Inflammatory macrophage treated with lipopolysaccharide for 4 hours (primary cell): Measurements from ENCODE around the gene IL26.
"Not testable (repeated sequence)": the region's sequence is repeated elsewhere in the genome, so short reads cannot be mapped to it uniquely, and the experiment has no call there.

ENCODE experiments used
- DNase-seq: peaks from one replicate; pipeline ENCODE4 v3.0.0-alpha.2; 2020

IL26 gene

GRCh38 chr12:68239309-68239982 lies 13.8 kb upstream of the IL26 start:
- DNase-seq = no peak

DNA sequence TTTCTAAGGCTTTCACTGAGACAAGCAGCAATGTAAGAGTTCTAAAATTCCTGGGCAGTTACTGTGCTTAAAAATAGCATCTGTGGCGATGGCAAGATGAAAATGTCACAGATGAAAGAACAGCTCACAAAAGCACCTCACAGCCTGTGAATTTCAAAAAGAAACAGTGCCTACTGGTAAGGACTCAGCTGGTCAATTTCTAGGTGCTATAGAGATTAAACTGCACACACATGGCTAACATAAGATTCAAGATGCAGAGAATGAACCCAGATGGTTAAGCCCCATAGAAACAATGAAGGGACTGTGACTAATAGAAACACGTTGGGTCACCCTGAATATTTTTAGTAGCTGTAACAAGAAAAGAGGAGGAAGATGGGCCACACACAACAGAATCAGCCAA lies 12.0 kb upstream of the IL26 start:
- DNase-seq = no peak

GRCh38 chr12:68237078-68237477 lies 11.5 kb upstream of the IL26 start:
- DNase-seq = peak; percentile 40

- DNase-seq = peak; percentile 51
These were observed 10.9 kb upstream of the IL26 start for GRCh38 chr12:68236421-68237059.

GRCh38 chr12:68235576-68235975 lies 10.0 kb upstream of the IL26 start:
- DNase-seq = peak; percentile 11

GRCh38 chr12:68234140-68234539 lies 8.5 kb upstream of the IL26 start:
- no peak for DNase-seq

DNA sequence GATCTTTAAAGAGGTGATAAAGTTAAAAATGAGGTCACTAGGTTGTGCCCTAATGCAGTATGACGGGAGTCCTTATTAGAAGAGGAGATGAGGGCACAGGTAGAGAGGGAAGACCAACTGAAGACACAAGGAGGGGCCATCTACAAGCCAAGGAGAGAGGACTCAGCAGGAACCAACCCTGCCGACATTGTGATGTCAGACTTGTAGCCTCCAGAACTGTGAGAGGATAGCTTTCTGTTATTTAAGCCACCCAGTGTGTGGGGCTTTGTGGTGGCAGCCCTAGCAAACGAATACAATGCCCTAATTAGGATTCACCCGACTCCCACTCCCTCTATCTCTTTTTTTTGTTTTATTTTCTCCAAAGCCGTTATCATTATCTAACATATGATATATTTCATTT lies 7.9 kb upstream of the IL26 start:
- no peak for DNase-seq

DNA sequence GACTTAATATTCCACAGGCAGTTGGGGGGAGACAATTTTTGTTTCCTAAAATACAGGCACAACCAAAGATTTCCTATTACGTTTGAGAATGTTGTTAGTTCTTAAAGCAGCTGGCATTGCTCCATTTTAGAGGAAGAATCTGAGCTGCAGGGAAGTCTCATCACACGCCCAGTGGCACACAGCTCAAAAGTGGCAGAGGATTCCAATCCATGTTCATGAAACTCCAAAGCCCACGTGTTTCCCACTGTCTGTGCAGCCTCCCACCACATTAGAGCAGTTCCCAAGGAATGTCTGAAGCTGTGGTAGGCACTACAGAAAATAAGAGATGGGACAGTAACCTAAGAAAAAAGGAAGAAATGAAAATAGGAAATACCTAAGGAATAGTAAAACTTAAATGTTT lies 6.1 kb upstream of the IL26 start:
- DNase-seq = no peak

GRCh38 chr12:68231229-68231628 lies 5.6 kb upstream of the IL26 start:
- DNase-seq = no peak

GRCh38 chr12:68229956-68230355 lies 4.3 kb upstream of the IL26 start:
- no peak for DNase-seq

DNA sequence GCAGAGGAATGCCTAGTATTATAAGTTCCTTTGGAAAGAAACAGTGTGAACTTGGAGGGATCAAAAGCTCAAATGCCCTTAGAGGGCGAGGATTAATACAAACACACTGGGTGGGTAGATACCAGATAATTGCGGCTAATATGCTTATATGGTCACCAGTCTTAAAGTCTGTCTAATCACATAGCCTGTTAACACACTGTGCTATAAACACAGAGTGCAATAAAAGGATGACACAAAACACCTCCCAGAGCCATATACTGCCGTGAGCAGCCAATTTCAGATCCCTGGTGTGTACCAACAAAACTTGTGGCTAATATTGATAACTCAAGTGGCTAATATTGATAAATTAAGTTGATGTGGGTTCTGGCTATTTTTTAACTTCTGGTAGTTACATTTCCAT lies 1.7 kb upstream of the IL26 start:
- no peak for DNase-seq

DNA sequence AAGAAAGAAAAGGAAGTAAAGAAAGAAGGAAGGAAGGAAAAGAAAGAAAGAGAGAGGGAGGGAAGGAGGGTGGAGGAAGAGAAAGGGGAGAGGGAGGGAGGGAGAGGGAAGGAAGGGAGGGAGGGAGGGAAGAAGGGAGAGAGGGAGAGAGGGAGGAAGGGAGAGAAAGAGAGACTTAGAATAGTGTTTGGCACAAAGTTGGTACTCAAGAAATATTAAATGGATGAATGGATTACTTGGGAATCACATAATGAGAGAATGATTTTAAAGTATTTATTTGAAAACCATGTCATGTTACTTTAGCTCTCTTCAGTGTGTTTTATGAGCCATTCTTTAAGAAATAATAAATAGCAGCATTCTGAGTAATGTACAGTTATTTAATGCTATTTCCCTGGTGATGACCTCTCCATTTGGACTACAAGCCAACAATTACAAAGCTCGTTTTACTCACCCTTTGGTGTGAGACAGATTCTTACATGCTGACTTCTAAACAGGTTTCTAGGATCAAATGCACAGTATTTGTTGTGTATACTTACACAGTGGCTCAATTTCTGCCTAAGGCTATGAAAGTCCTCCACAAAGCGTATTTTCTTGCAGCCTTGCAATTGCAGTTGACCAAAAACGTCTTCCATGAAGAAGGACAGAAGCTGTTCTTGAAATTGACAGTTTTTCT lies 861 bp downstream of the IL26 start:
- no peak for DNase-seq

- DNase-seq = peak; percentile 70
These were observed 2.4 kb downstream of the IL26 start for GRCh38 chr12:68223067-68223747.

DNA sequence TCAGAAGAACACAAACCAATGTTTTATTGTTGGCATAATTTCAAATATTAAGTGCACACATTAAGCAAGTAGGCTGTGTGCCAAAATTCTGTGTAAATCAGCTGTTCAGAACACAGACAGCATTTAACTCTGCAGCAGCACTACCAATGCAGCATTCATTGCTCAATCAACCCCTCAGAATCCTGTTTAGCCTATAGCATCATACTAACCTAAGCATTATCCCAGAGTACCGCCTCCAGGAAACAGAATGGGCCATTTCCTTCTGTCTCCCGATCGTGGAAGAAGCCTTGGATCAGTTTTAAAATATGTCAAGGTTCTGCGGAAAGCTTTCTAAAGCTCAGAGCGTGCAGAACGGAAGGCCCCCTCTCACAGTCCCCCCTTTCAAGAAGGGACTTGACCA lies 3.3 kb downstream of the IL26 start:
- no peak for DNase-seq

GRCh38 chr12:68221497-68221896 lies 4.1 kb downstream of the IL26 start:
- no peak for DNase-seq

DNA sequence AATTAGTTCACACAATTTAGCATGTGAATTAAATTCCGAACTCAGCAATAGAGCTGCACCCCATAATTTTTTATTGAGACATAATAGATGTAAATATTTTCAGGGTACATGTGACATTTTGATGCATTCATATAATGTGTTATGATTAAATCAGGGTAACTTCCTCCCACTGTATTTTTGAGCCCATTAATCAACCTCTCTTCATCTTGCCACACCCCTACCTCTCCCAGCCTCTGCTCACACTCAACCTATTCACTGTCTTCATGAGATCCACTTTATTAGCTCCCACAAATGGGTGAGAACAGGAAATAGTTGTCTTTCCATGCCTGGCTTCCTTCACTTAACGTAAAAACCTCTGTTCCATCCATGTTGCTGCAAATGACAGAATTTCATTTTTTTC lies 14.7 kb downstream of the IL26 start:
- DNase-seq = no peak

DNA sequence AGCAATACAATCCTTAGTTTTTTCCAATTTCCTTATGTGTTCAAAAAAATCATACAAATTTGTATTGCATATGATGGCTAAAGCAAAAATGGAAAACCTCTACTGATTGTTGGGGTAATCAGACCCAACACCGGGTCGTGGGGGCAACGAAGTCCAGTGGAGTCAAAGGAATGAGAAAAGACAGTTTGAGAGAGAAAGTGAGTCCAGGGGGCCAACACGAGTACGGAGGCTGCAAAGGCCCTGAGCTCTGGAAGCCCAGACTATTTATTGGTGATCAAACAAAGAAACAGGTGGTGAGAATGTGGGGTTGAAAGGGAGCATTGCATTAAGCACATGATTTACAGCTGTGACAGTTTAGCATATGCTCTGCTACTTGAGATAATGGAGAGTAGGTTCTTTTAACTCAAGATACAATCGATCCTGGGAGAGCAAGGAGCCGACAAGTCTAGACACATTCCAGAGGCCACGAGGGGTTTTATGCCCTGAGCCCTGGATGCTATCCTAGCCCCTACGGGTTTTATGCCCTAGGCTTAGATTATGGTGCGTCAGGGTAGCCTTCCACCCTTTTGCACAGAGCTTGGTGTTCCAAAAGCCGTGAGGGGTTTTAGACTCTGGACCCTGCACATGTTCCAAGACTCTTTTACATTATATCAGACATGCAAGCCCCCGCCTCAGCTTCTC lies 16.4 kb downstream of the IL26 start:
- DNase-seq = not testable (repeated sequence)

DNA sequence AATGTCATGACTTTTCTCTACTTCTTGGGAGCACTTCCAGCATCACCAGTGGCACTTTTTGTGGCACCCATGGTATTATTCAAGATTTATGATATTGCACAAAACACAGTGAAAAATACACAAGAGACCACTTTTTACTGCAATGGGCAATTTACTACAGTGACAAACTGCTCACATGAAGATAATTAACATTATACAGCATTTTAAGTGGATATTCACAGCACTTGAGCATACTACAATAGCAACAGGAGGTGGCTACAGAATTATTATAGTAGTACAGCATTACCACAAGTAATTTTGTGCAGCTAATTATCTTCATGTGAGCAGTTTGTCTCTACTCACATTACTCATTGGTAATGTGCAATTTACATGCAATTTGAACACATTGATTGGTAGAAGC lies 18.3 kb downstream of the IL26 start:
- DNase-seq = no peak

DNA sequence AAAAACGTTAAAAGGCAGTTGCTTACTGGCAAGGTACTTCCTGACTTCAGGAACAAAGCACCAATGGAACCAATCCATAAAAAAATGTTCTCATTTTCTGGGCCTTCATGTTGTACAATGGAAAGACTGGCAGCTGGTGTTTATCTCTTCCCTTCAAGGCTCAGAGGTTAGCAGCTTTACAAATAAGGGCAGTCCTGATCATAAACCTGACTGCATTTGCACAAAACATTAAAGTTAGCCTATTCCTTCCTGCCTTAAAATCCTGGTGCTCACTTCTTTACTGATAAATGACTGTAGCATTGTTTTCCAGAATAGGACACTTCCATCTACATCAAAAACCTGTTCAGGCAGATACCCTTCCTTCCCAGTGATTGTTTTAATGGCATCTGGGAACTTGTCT lies 19.2 kb downstream of the IL26 start:
- DNase-seq = no peak

- no peak for DNase-seq
These were observed 22.1 kb downstream of the IL26 start for GRCh38 chr12:68203460-68203875.

- DNase-seq = no peak
These were observed 24.8 kb downstream of the IL26 start for GRCh38 chr12:68200854-68201253.

- DNase-seq = no peak
These were observed 26.5 kb downstream of the IL26 start for GRCh38 chr12:68199127-68199526.

GRCh38 chr12:68198507-68199086 lies 27.0 kb downstream of the IL26 start:
- no peak for DNase-seq
